Measurements from ENCODE around the gene CARNS1.

DNA sequence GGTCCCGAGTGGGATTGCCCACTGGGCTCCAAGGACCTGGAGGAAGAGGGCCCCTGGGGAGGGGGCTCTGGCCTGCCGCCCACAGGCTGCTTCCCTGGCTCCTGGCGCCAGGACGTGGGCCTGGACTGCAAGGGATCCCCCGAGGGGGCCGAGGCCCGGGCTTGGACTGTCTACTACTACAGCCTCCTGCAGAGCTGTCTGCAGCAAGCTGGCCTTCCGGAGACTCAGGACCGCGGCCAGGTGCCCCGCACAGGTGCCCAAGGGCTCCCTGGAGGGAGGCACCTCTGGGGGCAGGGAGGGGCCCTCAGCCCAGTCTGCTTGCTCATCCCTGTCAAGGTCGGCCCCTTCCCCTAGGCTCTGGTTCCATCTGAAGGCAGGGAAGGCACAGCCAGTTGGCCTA is 1.9 kb downstream of the CARNS1 start:
- TF ChIP-seq, protein P1, sequence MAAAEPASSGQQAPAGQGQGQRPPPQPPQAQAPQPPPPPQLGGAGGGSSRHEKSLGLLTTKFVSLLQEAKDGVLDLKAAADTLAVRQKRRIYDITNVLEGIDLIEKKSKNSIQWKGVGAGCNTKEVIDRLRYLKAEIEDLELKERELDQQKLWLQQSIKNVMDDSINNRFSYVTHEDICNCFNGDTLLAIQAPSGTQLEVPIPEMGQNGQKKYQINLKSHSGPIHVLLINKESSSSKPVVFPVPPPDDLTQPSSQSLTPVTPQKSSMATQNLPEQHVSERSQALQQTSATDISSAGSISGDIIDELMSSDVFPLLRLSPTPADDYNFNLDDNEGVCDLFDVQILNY (CRISPR knock-in tag; IDR thresholded peaks at IDR 0.05) = no peak
- TF ChIP-seq SP1 (CRISPR knock-in tag; conservative IDR thresholded peaks at IDR 0.05) = no peak
- TF ChIP-seq, protein P2, sequence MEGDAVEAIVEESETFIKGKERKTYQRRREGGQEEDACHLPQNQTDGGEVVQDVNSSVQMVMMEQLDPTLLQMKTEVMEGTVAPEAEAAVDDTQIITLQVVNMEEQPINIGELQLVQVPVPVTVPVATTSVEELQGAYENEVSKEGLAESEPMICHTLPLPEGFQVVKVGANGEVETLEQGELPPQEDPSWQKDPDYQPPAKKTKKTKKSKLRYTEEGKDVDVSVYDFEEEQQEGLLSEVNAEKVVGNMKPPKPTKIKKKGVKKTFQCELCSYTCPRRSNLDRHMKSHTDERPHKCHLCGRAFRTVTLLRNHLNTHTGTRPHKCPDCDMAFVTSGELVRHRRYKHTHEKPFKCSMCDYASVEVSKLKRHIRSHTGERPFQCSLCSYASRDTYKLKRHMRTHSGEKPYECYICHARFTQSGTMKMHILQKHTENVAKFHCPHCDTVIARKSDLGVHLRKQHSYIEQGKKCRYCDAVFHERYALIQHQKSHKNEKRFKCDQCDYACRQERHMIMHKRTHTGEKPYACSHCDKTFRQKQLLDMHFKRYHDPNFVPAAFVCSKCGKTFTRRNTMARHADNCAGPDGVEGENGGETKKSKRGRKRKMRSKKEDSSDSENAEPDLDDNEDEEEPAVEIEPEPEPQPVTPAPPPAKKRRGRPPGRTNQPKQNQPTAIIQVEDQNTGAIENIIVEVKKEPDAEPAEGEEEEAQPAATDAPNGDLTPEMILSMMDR (IDR thresholded peaks at IDR 0.05) = no peak
- no peak; the same call in 1 of the 2 replicates for TF ChIP-seq RELA (CRISPR knock-in tag; IDR thresholded peaks at IDR 0.05; ENCODE audit: borderline replicate concordance)
- TF ChIP-seq E2F1 (CRISPR knock-in tag; IDR thresholded peaks at IDR 0.05) = no peak
- TF ChIP-seq MLX (CRISPR knock-in tag; IDR thresholded peaks at IDR 0.05) = no peak
- TF ChIP-seq FOXP1 (CRISPR knock-in tag; IDR thresholded peaks at IDR 0.05; ENCODE audit: borderline replicate concordance) = no peak
- TF ChIP-seq NFYB (CRISPR knock-in tag; conservative IDR thresholded peaks at IDR 0.05; ENCODE audit: low read depth) = no peak
- TF ChIP-seq ESRRA (CRISPR knock-in tag; IDR thresholded peaks at IDR 0.05; ENCODE audit: borderline replicate concordance) = no peak

Measured in WTC11 (cell line).